Activated CD4-positive, alpha-beta T cell treated with anti-CD3 and anti-CD28 coated beads, Interleukin-2, amount 50 U/mL, for 24 hours (primary cell): ENCODE results near the gene PHACTR3.

Experiments
- DNase-seq, 2 donors: peaks; one replicate each; pipeline ENCODE4 v3.0.0-alpha.2; 2020; ENCODE audit warnings: low read depth in 1 of 2, low spot score in 1 of 2

PHACTR3 gene

DNA sequence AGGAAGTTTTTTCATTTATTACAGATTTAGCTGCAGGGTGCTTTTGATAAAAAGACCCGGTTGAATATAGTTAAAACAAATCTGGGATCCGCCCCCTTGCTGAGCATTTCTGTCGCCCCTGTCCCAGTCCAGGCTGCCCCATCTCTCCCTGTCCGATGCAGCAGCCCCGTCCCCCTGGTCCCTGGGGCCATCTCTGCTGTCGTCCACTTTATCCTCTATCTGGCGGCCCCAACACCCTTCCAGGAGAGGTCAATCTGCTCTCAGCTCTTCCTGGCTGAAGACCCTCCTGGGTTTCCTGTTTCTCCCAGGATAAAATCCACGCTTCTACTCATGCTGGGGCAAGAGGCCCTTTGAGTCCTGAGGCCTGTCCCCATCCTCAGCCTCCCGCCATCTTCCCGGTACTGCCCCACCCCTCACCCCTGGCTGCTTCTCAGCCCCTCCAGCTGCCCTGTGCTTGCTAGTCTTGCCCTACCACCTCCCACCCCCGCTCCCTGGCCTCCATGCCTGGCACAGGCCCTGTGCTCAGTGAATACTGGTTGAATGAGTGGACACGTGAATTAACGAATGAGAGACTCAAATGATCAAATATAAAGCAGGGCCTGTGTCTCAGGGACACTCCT lies 16.0 kb upstream of the PHACTR3 start:
- DNase-seq, result no peak

GRCh38 chr20:59589086-59589684 lies 15.2 kb upstream of the PHACTR3 start:
- no peak for DNase-seq

DNA sequence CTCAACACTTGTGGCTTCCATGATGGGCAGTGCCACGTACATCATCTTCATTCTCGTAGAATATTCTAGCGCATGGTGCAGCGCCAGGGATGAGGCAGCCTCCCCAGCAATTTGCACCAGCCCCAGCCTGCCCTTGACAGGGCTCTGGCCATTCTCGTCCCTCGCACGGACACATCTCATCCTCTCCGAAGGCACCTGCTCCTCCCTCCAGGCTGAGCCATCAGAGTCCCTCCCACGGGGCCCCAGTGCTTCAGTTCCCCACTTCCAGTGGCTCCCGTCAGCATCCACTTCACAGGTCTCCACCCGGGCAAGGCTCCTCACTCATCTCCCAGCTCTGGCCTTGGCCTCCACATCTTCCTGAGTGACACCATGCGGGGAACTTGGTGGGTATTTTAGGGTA lies 13.3 kb upstream of the PHACTR3 start:
- no peak for DNase-seq

GRCh38 chr20:59596690-59597089 lies 7.7 kb upstream of the PHACTR3 start:
- no peak for DNase-seq

GRCh38 chr20:59597240-59597639 lies 7.1 kb upstream of the PHACTR3 start:
- no peak for DNase-seq

DNA sequence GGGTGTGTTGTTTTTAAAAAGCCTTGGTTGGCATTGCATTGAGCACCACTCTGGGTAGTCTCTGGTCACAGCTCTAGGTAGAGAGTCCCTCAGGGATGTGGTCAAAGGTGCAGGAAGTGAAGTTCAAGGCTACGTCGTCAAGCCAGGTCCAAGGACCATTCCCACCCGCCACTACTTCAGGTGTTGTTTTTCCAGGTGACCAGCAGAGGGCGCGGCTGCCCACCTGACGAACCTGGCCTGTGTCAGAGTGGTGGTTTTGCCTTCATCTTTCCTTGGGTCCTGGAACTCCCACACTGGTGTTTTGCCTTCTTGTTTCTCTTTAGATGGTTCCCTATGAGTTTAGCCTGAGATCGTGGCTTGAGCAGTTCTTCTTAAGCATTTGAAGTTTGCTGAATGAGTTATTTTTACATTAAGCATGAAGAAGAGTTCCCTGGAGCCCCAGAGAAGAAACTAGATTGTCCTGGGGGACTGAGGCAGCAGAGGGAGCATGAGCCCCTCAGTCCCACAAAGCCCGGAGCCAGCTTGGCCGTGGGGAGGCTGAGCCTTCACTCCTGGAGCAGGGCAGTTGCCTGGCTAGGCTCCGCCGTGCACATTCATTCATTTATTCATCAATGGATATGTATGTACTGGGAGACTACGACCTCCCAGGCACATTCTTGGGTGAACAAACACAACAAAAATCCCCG lies 5.6 kb upstream of the PHACTR3 start:
- DNase-seq, result no peak

GRCh38 chr20:59599941-59600340 lies 4.4 kb upstream of the PHACTR3 start:
- DNase-seq, result no peak

- no peak for DNase-seq
Observed at GRCh38 chr20:59600472-59600871, 3.9 kb upstream of the PHACTR3 start.

GRCh38 chr20:59602546-59603080 lies 1.7 kb upstream of the PHACTR3 start:
- no peak for DNase-seq

DNA sequence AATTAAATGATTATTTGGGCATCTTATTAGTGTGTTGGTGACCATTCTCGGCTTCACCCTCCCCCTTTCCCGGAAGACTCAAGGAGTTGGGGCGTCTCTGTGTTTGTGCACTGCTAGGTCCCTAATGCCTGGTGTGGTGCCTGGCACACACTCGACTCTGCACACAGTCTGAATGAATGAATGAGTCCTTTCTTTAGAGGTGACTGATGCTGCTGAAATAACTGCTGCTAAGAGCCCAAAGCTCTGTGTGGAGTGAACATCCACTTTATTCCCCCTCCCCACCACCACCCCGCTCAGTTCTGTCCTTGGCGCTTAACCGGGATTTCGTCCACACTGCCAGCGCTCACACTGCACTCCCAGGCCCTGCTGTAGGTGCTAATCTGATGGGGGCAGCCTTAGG lies 1.2 kb upstream of the PHACTR3 start:
- no peak for DNase-seq

- no peak for DNase-seq
Observed at GRCh38 chr20:59604741-59605600, 631 bp downstream of the PHACTR3 start.

GRCh38 chr20:59605601-59606364 lies 1.4 kb downstream of the PHACTR3 start:
- DNase-seq, result no peak

GRCh38 chr20:59606566-59606965 lies 2.2 kb downstream of the PHACTR3 start:
- no peak for DNase-seq

- DNase-seq, result no peak
Observed at GRCh38 chr20:59608396-59608795, 4.1 kb downstream of the PHACTR3 start.

GRCh38 chr20:59608871-59609270 lies 4.5 kb downstream of the PHACTR3 start:
- no peak for DNase-seq

DNA sequence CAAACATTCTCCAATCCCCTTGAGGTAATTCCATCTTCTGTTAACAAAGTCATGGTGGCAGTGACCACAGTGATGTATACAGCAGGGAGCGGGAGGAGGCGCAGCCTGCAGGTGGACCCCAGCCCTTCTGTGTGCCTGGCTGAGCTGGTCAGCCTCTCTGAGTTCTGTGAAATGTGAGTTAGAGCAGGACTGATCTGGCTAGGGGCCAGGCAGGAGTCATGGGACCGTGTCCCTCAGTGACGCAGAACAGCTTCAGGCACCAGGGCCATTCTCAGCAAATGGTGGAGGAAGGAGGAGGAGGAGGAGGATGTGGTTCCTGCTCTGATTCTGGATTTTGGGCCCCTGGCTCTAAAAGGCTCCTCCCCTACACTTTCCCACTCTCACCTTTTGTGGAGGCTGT lies 6.9 kb downstream of the PHACTR3 start:
- no peak for DNase-seq

- no peak for DNase-seq
Observed at GRCh38 chr20:59613861-59614260, 9.5 kb downstream of the PHACTR3 start.

DNA sequence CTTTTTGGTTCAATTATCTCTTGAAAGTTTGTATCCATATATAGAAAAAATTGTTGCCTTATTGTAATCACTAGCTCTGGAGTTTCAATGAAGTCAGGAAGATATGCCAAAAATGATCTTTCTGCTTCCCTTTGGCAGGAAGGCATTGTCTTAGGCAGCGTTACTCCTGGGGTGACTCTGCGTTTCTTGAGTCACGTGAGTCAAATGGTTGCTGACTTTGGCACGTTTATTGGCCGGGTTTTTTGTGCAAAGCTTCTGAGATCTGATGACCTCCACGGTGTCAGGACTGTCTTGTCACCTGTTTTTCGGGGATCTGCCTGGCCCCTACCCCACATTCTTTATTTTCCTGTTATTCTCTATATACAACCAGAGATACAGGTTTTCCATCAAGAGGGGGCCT lies 10.4 kb downstream of the PHACTR3 start:
- DNase-seq, result no peak

- DNase-seq, result no peak
Observed at GRCh38 chr20:59616306-59616705, 12.0 kb downstream of the PHACTR3 start.

DNA sequence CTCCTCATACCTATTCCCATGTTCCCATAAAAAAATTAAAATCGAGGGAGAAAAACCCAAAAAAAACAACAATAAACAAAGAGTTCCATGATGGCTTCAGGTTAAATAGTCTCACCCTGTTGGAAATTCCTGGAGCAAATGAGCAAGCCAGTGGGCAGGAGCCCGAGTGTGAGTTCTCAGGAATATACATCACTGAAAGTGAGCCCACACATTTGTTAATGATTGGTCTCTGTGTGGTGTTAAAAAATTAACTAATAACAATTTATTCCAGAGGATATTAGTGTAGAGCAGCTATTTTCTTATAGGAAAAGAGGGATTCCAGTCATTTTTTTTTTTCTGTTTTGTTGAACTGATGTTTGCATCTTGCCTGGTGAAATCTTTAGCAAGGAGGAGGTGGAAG lies 12.9 kb downstream of the PHACTR3 start:
- DNase-seq, result no peak

GRCh38 chr20:59618131-59618530 lies 13.8 kb downstream of the PHACTR3 start:
- no peak for DNase-seq
